ENCODE results near the gene ULK2.

DNA sequence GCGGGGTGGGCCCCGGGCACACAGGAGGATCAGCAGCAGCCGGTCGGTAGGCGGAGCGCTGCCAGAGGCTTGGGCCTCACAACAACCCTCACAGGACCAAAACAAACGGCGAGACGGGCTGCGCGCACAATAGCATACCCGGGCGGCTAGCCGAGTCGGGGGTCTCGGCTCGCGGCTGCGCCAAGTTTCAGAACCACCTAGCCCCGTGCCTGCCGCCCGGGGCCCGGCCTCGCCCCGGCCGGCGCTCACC is 732 bp downstream of the ULK2 start:
- TF ChIP-seq, protein P1, sequence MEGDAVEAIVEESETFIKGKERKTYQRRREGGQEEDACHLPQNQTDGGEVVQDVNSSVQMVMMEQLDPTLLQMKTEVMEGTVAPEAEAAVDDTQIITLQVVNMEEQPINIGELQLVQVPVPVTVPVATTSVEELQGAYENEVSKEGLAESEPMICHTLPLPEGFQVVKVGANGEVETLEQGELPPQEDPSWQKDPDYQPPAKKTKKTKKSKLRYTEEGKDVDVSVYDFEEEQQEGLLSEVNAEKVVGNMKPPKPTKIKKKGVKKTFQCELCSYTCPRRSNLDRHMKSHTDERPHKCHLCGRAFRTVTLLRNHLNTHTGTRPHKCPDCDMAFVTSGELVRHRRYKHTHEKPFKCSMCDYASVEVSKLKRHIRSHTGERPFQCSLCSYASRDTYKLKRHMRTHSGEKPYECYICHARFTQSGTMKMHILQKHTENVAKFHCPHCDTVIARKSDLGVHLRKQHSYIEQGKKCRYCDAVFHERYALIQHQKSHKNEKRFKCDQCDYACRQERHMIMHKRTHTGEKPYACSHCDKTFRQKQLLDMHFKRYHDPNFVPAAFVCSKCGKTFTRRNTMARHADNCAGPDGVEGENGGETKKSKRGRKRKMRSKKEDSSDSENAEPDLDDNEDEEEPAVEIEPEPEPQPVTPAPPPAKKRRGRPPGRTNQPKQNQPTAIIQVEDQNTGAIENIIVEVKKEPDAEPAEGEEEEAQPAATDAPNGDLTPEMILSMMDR (IDR thresholded peaks at IDR 0.05) = peak in 1 of 2 donors; percentile 19
- TF ChIP-seq POLR2AphosphoS5 (IDR thresholded peaks at IDR 0.05) (peak in 1 of 3 donors; percentile 17), POLR2A (IDR thresholded peaks at IDR 0.05) (no peak)
